HG02870 (cell line): ENCODE measurements around the gene PIP4K2A.
"Not testable (repeated sequence)": the region's sequence is repeated elsewhere in the genome, so short reads cannot be mapped to it uniquely, and the experiment has no call there.

Experiments
- ATAC-seq: cut with Tn5 transposase; IDR thresholded peaks from one replicate; pipeline ENCODE4 v1.9.1; 2021; ENCODE audit warnings: mild to moderate bottlenecking, moderate library complexity; ENCODE audit not compliant: unreplicated experiment

PIP4K2A gene

GRCh38 chr10:22714479-22715289 lies at the start of gene PIP4K2A:
PIP4K2A (minus strand) TSS chr10:22714578; CDS start chr10:22714326, 252 bp downstream.
- peak; percentile 65 for ATAC-seq

- ATAC-seq = no peak
Measured at GRCh38 chr10:22761569-22762220, 47.3 kb upstream of the PIP4K2A start.

- no peak for ATAC-seq
Measured at GRCh38 chr10:22760025-22760424, 45.6 kb upstream of the PIP4K2A start.

- no peak for ATAC-seq
Measured at GRCh38 chr10:22758867-22759266, 44.5 kb upstream of the PIP4K2A start.

GRCh38 chr10:22754296-22754695 lies 39.9 kb upstream of the PIP4K2A start:
- no peak for ATAC-seq

GRCh38 chr10:22753786-22754185 lies 39.4 kb upstream of the PIP4K2A start:
- ATAC-seq = no peak

- ATAC-seq = no peak
Measured at GRCh38 chr10:22752272-22752889, 38.0 kb upstream of the PIP4K2A start.

GRCh38 chr10:22750131-22750530 lies 35.8 kb upstream of the PIP4K2A start:
- no peak for ATAC-seq

GRCh38 chr10:22744858-22745257 lies 30.5 kb upstream of the PIP4K2A start:
- not testable (repeated sequence) for ATAC-seq

GRCh38 chr10:22742678-22743077 lies 28.3 kb upstream of the PIP4K2A start:
- peak; percentile 100 for ATAC-seq

GRCh38 chr10:22741631-22742030 lies 27.3 kb upstream of the PIP4K2A start:
- ATAC-seq = not testable (repeated sequence)

GRCh38 chr10:22740180-22740579 lies 25.8 kb upstream of the PIP4K2A start:
- no peak for ATAC-seq

- no peak for ATAC-seq
Measured at GRCh38 chr10:22737587-22737986, 23.2 kb upstream of the PIP4K2A start.

GRCh38 chr10:22736134-22736533 lies 21.8 kb upstream of the PIP4K2A start:
- ATAC-seq = no peak

GRCh38 chr10:22733992-22734391 lies 19.6 kb upstream of the PIP4K2A start:
- no peak for ATAC-seq

- no peak for ATAC-seq
Measured at GRCh38 chr10:22727663-22728062, 13.3 kb upstream of the PIP4K2A start.

GRCh38 chr10:22727112-22727511 lies 12.7 kb upstream of the PIP4K2A start:
- no peak for ATAC-seq

- ATAC-seq = peak; percentile 37
Measured at GRCh38 chr10:22724773-22725172, 10.4 kb upstream of the PIP4K2A start.

- ATAC-seq = peak; percentile 60
Measured at GRCh38 chr10:22723783-22724182, 9.4 kb upstream of the PIP4K2A start.

GRCh38 chr10:22723343-22723779 lies 9.0 kb upstream of the PIP4K2A start:
- peak; percentile 70 for ATAC-seq

GRCh38 chr10:22722626-22723169 lies 8.3 kb upstream of the PIP4K2A start:
- no peak for ATAC-seq
